ENCODE measurements around the gene ABCB1. TPM values are rescaled to one million over a fixed set of nuclear protein-coding genes. Genes with fewer than 3 reads are reported as not detected.

ABCB1 gene
- polyA plus RNA-seq, 2 donors, result 1.6 to 1.7 TPM

Other genes with a start within 250 kb of the ABCB1 start
- gene ABCB4, start 125.2 kb downstream of the ABCB1 start, polyA plus RNA-seq, result under 1 TPM; 0.33 to 0.45 TPM
- gene RUNDC3B, start 27.5 kb upstream of the ABCB1 start, polyA plus RNA-seq, result under 1 TPM; 0.31 to 0.36 TPM